Fibroblast of lung (primary cell): ENCODE results near the gene STXBP6. TPM values are rescaled to one million over a fixed set of nuclear protein-coding genes. Genes with fewer than 3 reads are reported as not detected.
A peak's percentile ranks its signal among the peaks of the same experiment; 100 is the strongest.

Source experiments
- DNase-seq, 2 donors: peaks; one replicate each; pipeline versions ENCODE4 v3.0.0 to v3.0.0-alpha.2; 2010; ENCODE audit warnings: low read depth in 2 of 2
- H2AFZ ChIP-seq: 2 replicates; pipeline ENCODE4 v1.5.1; 2012; ENCODE audit warnings: low read length, control low read depth, inconsistent platforms
- H3K27ac ChIP-seq: 2 replicates; pipeline ENCODE4 v1.5.1; 2011; ENCODE audit warnings: low read length, control low read depth; ENCODE audit not compliant: insufficient read depth
- H3K27me3 ChIP-seq: 2 replicates; pipeline ENCODE4 v1.5.1; 2011; ENCODE audit warnings: mild to moderate bottlenecking, low read length; ENCODE audit not compliant: control insufficient read depth, insufficient read depth
- H3K36me3 ChIP-seq: 2 replicates; pipeline ENCODE4 v1.5.1; 2011; ENCODE audit warnings: low read length; ENCODE audit not compliant: control insufficient read depth, insufficient read depth
- H3K4me1 ChIP-seq: 2 replicates; pipeline ENCODE4 v1.5.1; 2011; ENCODE audit warnings: low read length; ENCODE audit not compliant: control insufficient read depth, insufficient read depth; ENCODE audit errors: extremely low read depth
- H3K4me2 ChIP-seq: 2 replicates; pipeline ENCODE4 v1.5.1; 2011; ENCODE audit warnings: low read length, control low read depth; ENCODE audit not compliant: insufficient read depth; ENCODE audit errors: extremely low read depth
- H3K4me3 ChIP-seq, 4 experiments: fragments of 200-600 bp in 1 of 4; sonication (generic) in 1 of 4; replicated peaks in 1 of 4; 2 replicates each; pipeline ENCODE4 v1.5.1; 2011 to 2016; ENCODE audit warnings: low read length in 4 of 4, low read depth in 3 of 4, mild to moderate bottlenecking in 3 of 4, control low read depth in 2 of 4, inconsistent platforms in 1 of 4, mixed read lengths in 1 of 4; ENCODE audit not compliant: insufficient read depth in 1 of 4; ENCODE audit errors: control extremely low read depth in 1 of 4
- H3K79me2 ChIP-seq: 2 replicates; pipeline ENCODE4 v1.5.1; 2012; ENCODE audit warnings: mild to moderate bottlenecking, low read length, inconsistent platforms; ENCODE audit not compliant: control insufficient read depth, insufficient read depth
- H3K9ac ChIP-seq: 2 replicates; pipeline ENCODE4 v1.5.1; 2011; ENCODE audit warnings: mild to moderate bottlenecking, low read length, control low read depth; ENCODE audit not compliant: insufficient read depth
- H3K9me3 ChIP-seq: 2 replicates; pipeline ENCODE4 v1.5.1; 2012; ENCODE audit warnings: low read depth, low read length; ENCODE audit not compliant: control insufficient read depth, insufficient read depth
- H4K20me1 ChIP-seq: 2 replicates; pipeline ENCODE4 v1.5.1; 2011; ENCODE audit warnings: low read length; ENCODE audit not compliant: control insufficient read depth, insufficient read depth; ENCODE audit errors: extremely low read depth
- CTCF ChIP-seq, 2 donors: IDR thresholded peaks in 1 of 2; conservative IDR thresholded peaks in 1 of 2; 1 replicate in 1 of 2; 2 replicates in 1 of 2; pipeline ENCODE4 v1.5.1; 2011 to 2012; ENCODE audit warnings: low read length in 2 of 2, control low read depth in 1 of 2, inconsistent platforms in 1 of 2, low read depth in 1 of 2, mild to moderate bottlenecking in 1 of 2
- EZH2 ChIP-seq: IDR thresholded peaks from 2 replicates; pipeline ENCODE4 v1.5.1; 2012; ENCODE audit warnings: low read length, control low read depth, mild to moderate bottlenecking; ENCODE audit errors: missing control alignments
- polyA plus RNA-seq, 2 donors: library from polyadenylated mRNA; depleted of rRNA in 1 of 2; stranded (reverse) in 1 of 2; unstranded in 1 of 2; fragments of >200 nt; gene quantifications; 2 replicates each; pipeline ENCODE4 v1.2.1, GENCODE V29; 2011 to 2012; ENCODE audit warnings: missing spikeins in 1 of 2
- total RNA-seq: library from RNA; depleted of rRNA; stranded (reverse); fragments of >200 nt; gene quantifications from 2 replicates; pipeline ENCODE4 v1.2.1, GENCODE V29; 2014

STXBP6 gene
- total and polyA plus RNA-seq, 2 donors (not counting 1 experiment from before 2014, with no cell fraction given) = 4.5 to 17.8 TPM

GRCh38 chr14:24829862-24830261 lies 220.1 kb downstream of the STXBP6 start:
- Histone ChIP-seq H3K27ac (no peak overlapping the region), H3K27me3 (no peaks in the 10 kb centered on the region), H3K9ac (no peak overlapping the region), H3K4me1 (no peaks in the 10 kb centered on the region), H3K4me2 (no peak overlapping the region), H3K79me2 (no peaks in the 10 kb centered on the region), H3K4me3 (no peak overlapping the region), H4K20me1 (no peaks in the 10 kb centered on the region), H3K9me3 (no peaks in the 10 kb centered on the region), H2AFZ (no peak overlapping the region), H3K36me3 (no peaks in the 10 kb centered on the region)
- no peak for DNase-seq
- no peak for TF ChIP-seq EZH2
- no peak for TF ChIP-seq CTCF (conservative IDR thresholded peaks at IDR 0.05 in 1 of 2, IDR thresholded peaks at IDR 0.05 in 1 of 2; ENCODE audit: low read depth in 1 of 2, low read length in 2 of 2)

- peak in 1 of 2 donors; percentile 46 for DNase-seq
- no peak overlapping the region for H3K27ac ChIP-seq
- no peaks in the 10 kb centered on the region for H4K20me1 ChIP-seq
- no peak overlapping the region for H3K9ac ChIP-seq
- no peaks in the 10 kb centered on the region for H3K79me2 ChIP-seq
- no peaks in the 10 kb centered on the region for H3K36me3 ChIP-seq
- H2AFZ ChIP-seq = no peak overlapping the region
- H3K9me3 ChIP-seq = no peaks in the 10 kb centered on the region
- H3K27me3 ChIP-seq = no peaks in the 10 kb centered on the region
- no peak overlapping the region for H3K4me2 ChIP-seq
- H3K4me3 ChIP-seq = no peak overlapping the region
- TF ChIP-seq CTCF (conservative IDR thresholded peaks at IDR 0.05 in 1 of 2, IDR thresholded peaks at IDR 0.05 in 1 of 2; ENCODE audit: low read depth in 1 of 2, low read length in 2 of 2) (no peak), EZH2 (no peak)
- no peaks in the 10 kb centered on the region for H3K4me1 ChIP-seq
These were observed 221.5 kb downstream of the STXBP6 start for GRCh38 chr14:24828486-24828885.

GRCh38 chr14:24826390-24826789 lies 223.6 kb downstream of the STXBP6 start:
- no peak for DNase-seq
- no peak for TF ChIP-seq CTCF (conservative IDR thresholded peaks at IDR 0.05 in 1 of 2, IDR thresholded peaks at IDR 0.05 in 1 of 2; ENCODE audit: low read depth in 1 of 2, low read length in 2 of 2)
- Histone ChIP-seq H3K4me3 (no peak overlapping the region), H3K79me2 (no peaks in the 10 kb centered on the region), H3K4me1 (no peaks in the 10 kb centered on the region), H3K27ac (no peak overlapping the region), H3K27me3 (no peaks in the 10 kb centered on the region), H3K9me3 (no peaks in the 10 kb centered on the region), H3K9ac (no peak overlapping the region), H3K4me2 (no peak overlapping the region), H4K20me1 (no peaks in the 10 kb centered on the region), H2AFZ (no peak overlapping the region), H3K36me3 (no peaks in the 10 kb centered on the region)
